Measurements from ENCODE around the gene HRG.
"Not testable (repeated sequence)": the region's sequence is repeated elsewhere in the genome, so short reads cannot be mapped to it uniquely, and the experiment has no call there.

Gene HRG

GRCh38 chr3:186702451-186702850, 36.6 kb downstream of the HRG start:
- H3K9me3 ChIP-seq (ENCODE audit: control insufficient read depth, insufficient read depth, low read length); H3K4me1 ChIP-seq (ENCODE audit: control insufficient read depth, insufficient read depth, low read length); H3K36me3 ChIP-seq (ENCODE audit: control insufficient read depth, insufficient read depth, low read length); H3K9ac ChIP-seq (ENCODE audit: low read depth, low read length); H3K27me3 ChIP-seq (ENCODE audit: control insufficient read depth, insufficient read depth, low read length); H3K4me3 ChIP-seq (ENCODE audit: low read depth, low read length); H3K27ac ChIP-seq (ENCODE audit: low read depth, low read length): not testable (repeated sequence)

- no peak overlapping the region for H3K4me3 ChIP-seq (ENCODE audit: low read depth, low read length)
- no peak overlapping the region for H3K27ac ChIP-seq (ENCODE audit: low read depth, low read length)
- no peaks in the 10 kb centered on the region for H3K27me3 ChIP-seq (ENCODE audit: control insufficient read depth, insufficient read depth, low read length)
- no peaks in the 10 kb centered on the region for H3K36me3 ChIP-seq (ENCODE audit: control insufficient read depth, insufficient read depth, low read length)
- no peaks in the 10 kb centered on the region for H3K9me3 ChIP-seq (ENCODE audit: control insufficient read depth, insufficient read depth, low read length)
- H3K9ac ChIP-seq (ENCODE audit: low read depth, low read length) = no peak overlapping the region
- no peaks in the 10 kb centered on the region for H3K4me1 ChIP-seq (ENCODE audit: control insufficient read depth, insufficient read depth, low read length)
These were observed 40.3 kb downstream of the HRG start for GRCh38 chr3:186705882-186706780.

- no peaks in the 10 kb centered on the region for H3K27me3 ChIP-seq (ENCODE audit: control insufficient read depth, insufficient read depth, low read length)
- H3K27ac ChIP-seq (ENCODE audit: low read depth, low read length) = no peak overlapping the region
- H3K36me3 ChIP-seq (ENCODE audit: control insufficient read depth, insufficient read depth, low read length) = no peaks in the 10 kb centered on the region
- H3K9me3 ChIP-seq (ENCODE audit: control insufficient read depth, insufficient read depth, low read length) = no peaks in the 10 kb centered on the region
- no peaks in the 10 kb centered on the region for H3K4me1 ChIP-seq (ENCODE audit: control insufficient read depth, insufficient read depth, low read length)
- no peak overlapping the region for H3K4me3 ChIP-seq (ENCODE audit: low read depth, low read length)
- H3K9ac ChIP-seq (ENCODE audit: low read depth, low read length) = no peak overlapping the region
These were observed 43.3 kb downstream of the HRG start for GRCh38 chr3:186708983-186709679.

GRCh38 chr3:186710694-186711093, 44.9 kb downstream of the HRG start:
- not testable (repeated sequence) for H3K9me3 ChIP-seq (ENCODE audit: control insufficient read depth, insufficient read depth, low read length); H3K9ac ChIP-seq (ENCODE audit: low read depth, low read length); H3K36me3 ChIP-seq (ENCODE audit: control insufficient read depth, insufficient read depth, low read length); H3K4me1 ChIP-seq (ENCODE audit: control insufficient read depth, insufficient read depth, low read length); H3K4me3 ChIP-seq (ENCODE audit: low read depth, low read length); H3K27me3 ChIP-seq (ENCODE audit: control insufficient read depth, insufficient read depth, low read length); H3K27ac ChIP-seq (ENCODE audit: low read depth, low read length)

- H3K27ac ChIP-seq (ENCODE audit: low read depth, low read length) = no peak overlapping the region
- no peaks in the 10 kb centered on the region for H3K36me3 ChIP-seq (ENCODE audit: control insufficient read depth, insufficient read depth, low read length)
These were observed 47.7 kb downstream of the HRG start for GRCh38 chr3:186713499-186713898.

GRCh38 chr3:186717039-186717457, 51.2 kb downstream of the HRG start, which contains the start of gene KNG1:
Gene KNG1, plus strand, starts transcription at chr3:186717359. Its CDS starts 184 bp downstream, at chr3:186717543.
- H3K4me1 ChIP-seq (ENCODE audit: control insufficient read depth, insufficient read depth, low read length) = 0 out of 2 replicates have a peak, but pooled peaks cover under 1% of the 10 kb centered on the region
- H3K36me3 ChIP-seq (ENCODE audit: control insufficient read depth, insufficient read depth, low read length) = no peaks in the 10 kb centered on the region
- H3K27ac ChIP-seq (ENCODE audit: low read depth, low read length) = no peak within 1 kb of the TSS
- no peaks in the 10 kb centered on the region for H3K27me3 ChIP-seq (ENCODE audit: control insufficient read depth, insufficient read depth, low read length)
- H3K4me3 ChIP-seq (ENCODE audit: low read depth, low read length) = no peak within 1 kb of the TSS
- no peaks in the 10 kb centered on the region for H3K9me3 ChIP-seq (ENCODE audit: control insufficient read depth, insufficient read depth, low read length)
- no peak within 1 kb of the TSS for H3K9ac ChIP-seq (ENCODE audit: low read depth, low read length)

More at GRCh38 chr3:186713499-186713898, 47.7 kb downstream of the HRG start:
- Histone ChIP-seq H3K9ac (ENCODE audit: low read depth, low read length) (no peak overlapping the region), H3K9me3 (ENCODE audit: control insufficient read depth, insufficient read depth, low read length) (no peaks in the 10 kb centered on the region), H3K4me1 (ENCODE audit: control insufficient read depth, insufficient read depth, low read length) (no peaks in the 10 kb centered on the region), H3K27me3 (ENCODE audit: control insufficient read depth, insufficient read depth, low read length) (no peaks in the 10 kb centered on the region), H3K4me3 (ENCODE audit: low read depth, low read length) (no peak overlapping the region)

- H3K4me1 ChIP-seq (ENCODE audit: control insufficient read depth, insufficient read depth, low read length) = peaks cover 9% of the 10 kb centered on the region
- H3K4me3 ChIP-seq (ENCODE audit: low read depth, low read length) = no peak overlapping the region
- H3K9me3 ChIP-seq (ENCODE audit: control insufficient read depth, insufficient read depth, low read length) = no peaks in the 10 kb centered on the region
- H3K36me3 ChIP-seq (ENCODE audit: control insufficient read depth, insufficient read depth, low read length) = no peaks in the 10 kb centered on the region
- H3K27me3 ChIP-seq (ENCODE audit: control insufficient read depth, insufficient read depth, low read length) = no peaks in the 10 kb centered on the region
- no peak overlapping the region for H3K27ac ChIP-seq (ENCODE audit: low read depth, low read length)
- no peak overlapping the region for H3K9ac ChIP-seq (ENCODE audit: low read depth, low read length)
These were observed 54.3 kb downstream of the HRG start for GRCh38 chr3:186719945-186720739.

- H3K9ac ChIP-seq (ENCODE audit: low read depth, low read length) = no peak overlapping the region
- H3K27me3 ChIP-seq (ENCODE audit: control insufficient read depth, insufficient read depth, low read length) = no peaks in the 10 kb centered on the region
- H3K27ac ChIP-seq (ENCODE audit: low read depth, low read length) = no peak overlapping the region
- no peaks in the 10 kb centered on the region for H3K36me3 ChIP-seq (ENCODE audit: control insufficient read depth, insufficient read depth, low read length)
- peaks cover 10% of the 10 kb centered on the region for H3K4me1 ChIP-seq (ENCODE audit: control insufficient read depth, insufficient read depth, low read length)
- H3K9me3 ChIP-seq (ENCODE audit: control insufficient read depth, insufficient read depth, low read length) = no peaks in the 10 kb centered on the region
- H3K4me3 ChIP-seq (ENCODE audit: low read depth, low read length) = no peak overlapping the region
These were observed 56.6 kb downstream of the HRG start for GRCh38 chr3:186722457-186722856.

GRCh38 chr3:186724911-186725310, 59.1 kb downstream of the HRG start:
- Histone ChIP-seq H3K36me3 (ENCODE audit: control insufficient read depth, insufficient read depth, low read length) (no peaks in the 10 kb centered on the region), H3K27ac (ENCODE audit: low read depth, low read length) (no peak overlapping the region), H3K9ac (ENCODE audit: low read depth, low read length) (no peak overlapping the region), H3K27me3 (ENCODE audit: control insufficient read depth, insufficient read depth, low read length) (no peaks in the 10 kb centered on the region), H3K4me3 (ENCODE audit: low read depth, low read length) (no peak overlapping the region), H3K9me3 (ENCODE audit: control insufficient read depth, insufficient read depth, low read length) (no peaks in the 10 kb centered on the region), H3K4me1 (ENCODE audit: control insufficient read depth, insufficient read depth, low read length) (peaks cover 10% of the 10 kb centered on the region)
